Panc1 (cell line): ENCODE measurements around the gene BRINP3. TPM values are rescaled to one million over a fixed set of nuclear protein-coding genes. Genes with fewer than 3 reads are reported as not detected.

Experiments used
- ATAC-seq: fragments of 200-7000 bp; cut with Tn5 transposase; 2 replicates; pipeline ENCODE4 v1.9.1; 2020; ENCODE audit warnings: mild to moderate bottlenecking, moderate library complexity
- BruUV-seq: library from RNA; stranded (reverse); fragments of 400-500 nt; replicated peaks from 2 replicates; lab custom pipeline; 2021; lab: Mats Ljungman, UMichigan
- CTCF ChIA-PET: fragments of 300-600 bp; sonication (Branson Sonifier 250); formaldehyde crosslinking; loops from one replicate; lab custom pipeline; 2022; ENCODE audit warnings: antibody characterized with exemption; lab: Charles Lee
- POLR2A ChIA-PET: fragments of 300-600 bp; sonication (Branson Sonifier 250); formaldehyde crosslinking; loops from one replicate; lab custom pipeline; 2022; ENCODE audit warnings: antibody characterized with exemption; lab: Charles Lee
- DNase-seq: peaks from one replicate; pipeline ENCODE4 v3.0.0-alpha.2; 2010; ENCODE audit warnings: low read depth, low spot score
- H3K27ac ChIP-seq: 2 replicates; pipeline ENCODE4 v1.5.1; 2011; ENCODE audit warnings: mild to moderate bottlenecking, low read length, inconsistent platforms
- H3K27me3 ChIP-seq: fragments of 200-500 bp; sonication (Bioruptor generic); 2 replicates; pipeline ENCODE4 v1.6.0; 2014; ENCODE audit warnings: low read length, inconsistent platforms; ENCODE audit not compliant: control insufficient read depth, insufficient read depth
- H3K36me3 ChIP-seq: fragments of 200-500 bp; sonication (Bioruptor generic); 2 replicates; pipeline ENCODE4 v1.5.1; 2014; ENCODE audit warnings: inconsistent platforms, mild to moderate bottlenecking, low read length, moderate library complexity; ENCODE audit not compliant: control insufficient read depth, insufficient read depth
- H3K4me1 ChIP-seq: 2 replicates; pipeline ENCODE4 v1.5.1; 2011; ENCODE audit warnings: inconsistent platforms, mild to moderate bottlenecking, low read length, moderate library complexity; ENCODE audit not compliant: control insufficient read depth, insufficient read depth
- H3K4me3 ChIP-seq, 2 experiments: 2 replicates each; pipeline ENCODE4 v1.5.1; 2011 to 2012; ENCODE audit warnings: low read depth in 2 of 2, low read length in 2 of 2, mild to moderate bottlenecking in 2 of 2, inconsistent platforms in 1 of 2, moderate library complexity in 1 of 2
- H3K9me3 ChIP-seq: fragments of 200-500 bp; sonication (Bioruptor generic); 2 replicates; pipeline ENCODE4 v1.5.1; 2014; ENCODE audit warnings: low read depth, mild to moderate bottlenecking, inconsistent platforms, low read length, moderate library complexity; ENCODE audit not compliant: control insufficient read depth, insufficient read depth
- POLR2AphosphoS5 ChIP-seq: IDR thresholded peaks from 2 replicates; pipeline ENCODE4 v1.6.1; 2012; ENCODE audit warnings: mild to moderate bottlenecking, low read depth, low read length, moderate library complexity
- SIN3A ChIP-seq: IDR thresholded peaks from 2 replicates; pipeline ENCODE4 v1.6.1; 2012; ENCODE audit warnings: low read depth, mild to moderate bottlenecking, low read length, moderate library complexity, borderline replicate concordance; ENCODE audit not compliant: insufficient read depth
- TCF7L2 ChIP-seq: IDR thresholded peaks from 2 replicates; pipeline ENCODE4 v1.6.1; 2011; ENCODE audit warnings: mild to moderate bottlenecking, low read depth, low read length, inconsistent platforms
- in situ Hi-C: cut with HindIII; loops from 2 replicates; pipeline ENCODE4 v1.10.0; 2016; ENCODE audit warnings: low sequenced_read_pairs, low pct_unique_long_range_greater_than_20kb
- intact Hi-C: fragments of 100-400 bp; cut with micrococcal nuclease; formaldehyde crosslinking; loops from one replicate; pipeline ENCODE4 v1.10.0; 2022; ENCODE audit not compliant: unreplicated experiment
- total RNA-seq: library from RNA; stranded (reverse); gene quantifications from one replicate; pipeline ENCODE4 v1.2.1, GENCODE V29; 2021; ENCODE audit not compliant: unreplicated experiment
- TF ChIP-seq, protein P1 (sequence below), 2 experiments: IDR thresholded peaks; 2 replicates each; pipeline ENCODE4 v1.6.1; 2011 to 2012; ENCODE audit warnings: low read depth in 2 of 2, control low read depth in 1 of 2, low read length in 1 of 2, mild to moderate bottlenecking in 1 of 2, moderate library complexity in 1 of 2; ENCODE audit not compliant: insufficient read depth in 1 of 2
- TF ChIP-seq, protein P2 (sequence below): fragments of 450-650 bp; IDR thresholded peaks from 2 replicates; pipeline ENCODE4 v1.5.1; 2017; ENCODE audit warnings: mild to moderate bottlenecking

Gene BRINP3
- total RNA-seq, 1 experiment from 2014 or later, result 1.0 TPM

DNA sequence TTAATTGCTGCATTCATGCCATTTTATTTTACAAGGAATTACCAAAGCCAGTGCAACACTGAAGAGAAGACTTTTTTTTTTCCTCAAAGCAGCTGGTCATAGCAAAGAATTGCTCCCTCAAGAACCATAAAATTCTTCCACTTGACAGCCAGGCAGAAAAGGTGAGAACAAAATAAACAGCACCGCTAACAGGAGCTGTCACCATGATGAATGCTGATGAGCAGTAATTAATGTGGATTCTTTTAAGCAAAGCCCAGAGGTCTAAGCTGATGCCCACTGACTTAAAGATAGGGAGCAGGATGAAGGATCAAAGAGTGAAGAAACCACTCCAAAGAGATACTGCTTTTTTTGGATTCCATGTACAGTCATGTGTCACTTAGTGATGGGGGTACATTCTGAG lies 428.4 kb downstream of the BRINP3 start:
- no peaks in the 10 kb centered on the region for H3K27me3 ChIP-seq
- no peak for ATAC-seq
- H3K4me1 ChIP-seq, result no peaks in the 10 kb centered on the region
- intact Hi-C loops (no loop called here), in situ Hi-C loops (no loop called here)
- DNase-seq, result no peak
- H3K36me3 ChIP-seq, result no peaks in the 10 kb centered on the region
- no peak overlapping the region for H3K4me3 ChIP-seq
- H3K27ac ChIP-seq, result no peak overlapping the region
- ChIA-PET POLR2A (no interaction called here), CTCF (no interaction called here)
- BruUV-seq, result no TSS peak
- TF ChIP-seq TCF7L2 (no peak), POLR2AphosphoS5 (no peak), SIN3A (no peak)
- TF ChIP-seq, protein P1, sequence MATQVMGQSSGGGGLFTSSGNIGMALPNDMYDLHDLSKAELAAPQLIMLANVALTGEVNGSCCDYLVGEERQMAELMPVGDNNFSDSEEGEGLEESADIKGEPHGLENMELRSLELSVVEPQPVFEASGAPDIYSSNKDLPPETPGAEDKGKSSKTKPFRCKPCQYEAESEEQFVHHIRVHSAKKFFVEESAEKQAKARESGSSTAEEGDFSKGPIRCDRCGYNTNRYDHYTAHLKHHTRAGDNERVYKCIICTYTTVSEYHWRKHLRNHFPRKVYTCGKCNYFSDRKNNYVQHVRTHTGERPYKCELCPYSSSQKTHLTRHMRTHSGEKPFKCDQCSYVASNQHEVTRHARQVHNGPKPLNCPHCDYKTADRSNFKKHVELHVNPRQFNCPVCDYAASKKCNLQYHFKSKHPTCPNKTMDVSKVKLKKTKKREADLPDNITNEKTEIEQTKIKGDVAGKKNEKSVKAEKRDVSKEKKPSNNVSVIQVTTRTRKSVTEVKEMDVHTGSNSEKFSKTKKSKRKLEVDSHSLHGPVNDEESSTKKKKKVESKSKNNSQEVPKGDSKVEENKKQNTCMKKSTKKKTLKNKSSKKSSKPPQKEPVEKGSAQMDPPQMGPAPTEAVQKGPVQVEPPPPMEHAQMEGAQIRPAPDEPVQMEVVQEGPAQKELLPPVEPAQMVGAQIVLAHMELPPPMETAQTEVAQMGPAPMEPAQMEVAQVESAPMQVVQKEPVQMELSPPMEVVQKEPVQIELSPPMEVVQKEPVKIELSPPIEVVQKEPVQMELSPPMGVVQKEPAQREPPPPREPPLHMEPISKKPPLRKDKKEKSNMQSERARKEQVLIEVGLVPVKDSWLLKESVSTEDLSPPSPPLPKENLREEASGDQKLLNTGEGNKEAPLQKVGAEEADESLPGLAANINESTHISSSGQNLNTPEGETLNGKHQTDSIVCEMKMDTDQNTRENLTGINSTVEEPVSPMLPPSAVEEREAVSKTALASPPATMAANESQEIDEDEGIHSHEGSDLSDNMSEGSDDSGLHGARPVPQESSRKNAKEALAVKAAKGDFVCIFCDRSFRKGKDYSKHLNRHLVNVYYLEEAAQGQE (IDR thresholded peaks at IDR 0.05; ENCODE audit: insufficient read depth in 1 of 2, low read depth in 2 of 2, low read length in 1 of 2), result no peak
- TF ChIP-seq, protein P2, sequence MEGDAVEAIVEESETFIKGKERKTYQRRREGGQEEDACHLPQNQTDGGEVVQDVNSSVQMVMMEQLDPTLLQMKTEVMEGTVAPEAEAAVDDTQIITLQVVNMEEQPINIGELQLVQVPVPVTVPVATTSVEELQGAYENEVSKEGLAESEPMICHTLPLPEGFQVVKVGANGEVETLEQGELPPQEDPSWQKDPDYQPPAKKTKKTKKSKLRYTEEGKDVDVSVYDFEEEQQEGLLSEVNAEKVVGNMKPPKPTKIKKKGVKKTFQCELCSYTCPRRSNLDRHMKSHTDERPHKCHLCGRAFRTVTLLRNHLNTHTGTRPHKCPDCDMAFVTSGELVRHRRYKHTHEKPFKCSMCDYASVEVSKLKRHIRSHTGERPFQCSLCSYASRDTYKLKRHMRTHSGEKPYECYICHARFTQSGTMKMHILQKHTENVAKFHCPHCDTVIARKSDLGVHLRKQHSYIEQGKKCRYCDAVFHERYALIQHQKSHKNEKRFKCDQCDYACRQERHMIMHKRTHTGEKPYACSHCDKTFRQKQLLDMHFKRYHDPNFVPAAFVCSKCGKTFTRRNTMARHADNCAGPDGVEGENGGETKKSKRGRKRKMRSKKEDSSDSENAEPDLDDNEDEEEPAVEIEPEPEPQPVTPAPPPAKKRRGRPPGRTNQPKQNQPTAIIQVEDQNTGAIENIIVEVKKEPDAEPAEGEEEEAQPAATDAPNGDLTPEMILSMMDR, result no peak
- peaks cover 4% of the 10 kb centered on the region; the same call in 1 of the 2 replicates for H3K9me3 ChIP-seq
